ENCODE results near the gene MYBPHL. TPM values are rescaled to one million over a fixed set of nuclear protein-coding genes. Genes with fewer than 3 reads are reported as not detected.
"Not testable (repeated sequence)": the region's sequence is repeated elsewhere in the genome, so short reads cannot be mapped to it uniquely, and the experiment has no call there.

The MYBPHL gene
- total and polyA plus RNA-seq, 2 experiments from 2014 or later = not detected

- not testable (repeated sequence) for H3K36me3 Mint-ChIP-seq (ENCODE audit: low read depth); H3F3A ChIP-seq (replicated peaks; ENCODE audit: low read depth); H3K4me3 Mint-ChIP-seq; ATAC-seq; H3K4me2 ChIP-seq; DNase-seq (ENCODE audit: low spot score); H2AFZ ChIP-seq; H3K27ac Mint-ChIP-seq; H3K27ac ChIP-seq (ENCODE audit: low read depth); H3K36me3 ChIP-seq (ENCODE audit: insufficient read depth); H3K9me2 ChIP-seq (ENCODE audit: insufficient read depth); H3K9me3 Mint-ChIP-seq; H3K27me3 ChIP-seq (ENCODE audit: insufficient read depth); H4K20me1 ChIP-seq (replicated peaks; ENCODE audit: insufficient read depth); H3K4me3 ChIP-seq
- peaks cover 12% of the 10 kb centered on the region for H3K79me2 ChIP-seq (replicated peaks; ENCODE audit: insufficient read depth)
- H3K4me1 ChIP-seq (ENCODE audit: insufficient read depth) = peaks cover 25% of the 10 kb centered on the region
- Mint-ChIP-seq H3K27me3 (ENCODE audit: insufficient read depth, low read depth, poor library complexity) (peaks cover 17% of the 10 kb centered on the region), H3K4me1 (peaks cover 23% of the 10 kb centered on the region)
Measured at GRCh38 chr1:109286762-109287161, 20.0 kb downstream of the MYBPHL start.

DNA sequence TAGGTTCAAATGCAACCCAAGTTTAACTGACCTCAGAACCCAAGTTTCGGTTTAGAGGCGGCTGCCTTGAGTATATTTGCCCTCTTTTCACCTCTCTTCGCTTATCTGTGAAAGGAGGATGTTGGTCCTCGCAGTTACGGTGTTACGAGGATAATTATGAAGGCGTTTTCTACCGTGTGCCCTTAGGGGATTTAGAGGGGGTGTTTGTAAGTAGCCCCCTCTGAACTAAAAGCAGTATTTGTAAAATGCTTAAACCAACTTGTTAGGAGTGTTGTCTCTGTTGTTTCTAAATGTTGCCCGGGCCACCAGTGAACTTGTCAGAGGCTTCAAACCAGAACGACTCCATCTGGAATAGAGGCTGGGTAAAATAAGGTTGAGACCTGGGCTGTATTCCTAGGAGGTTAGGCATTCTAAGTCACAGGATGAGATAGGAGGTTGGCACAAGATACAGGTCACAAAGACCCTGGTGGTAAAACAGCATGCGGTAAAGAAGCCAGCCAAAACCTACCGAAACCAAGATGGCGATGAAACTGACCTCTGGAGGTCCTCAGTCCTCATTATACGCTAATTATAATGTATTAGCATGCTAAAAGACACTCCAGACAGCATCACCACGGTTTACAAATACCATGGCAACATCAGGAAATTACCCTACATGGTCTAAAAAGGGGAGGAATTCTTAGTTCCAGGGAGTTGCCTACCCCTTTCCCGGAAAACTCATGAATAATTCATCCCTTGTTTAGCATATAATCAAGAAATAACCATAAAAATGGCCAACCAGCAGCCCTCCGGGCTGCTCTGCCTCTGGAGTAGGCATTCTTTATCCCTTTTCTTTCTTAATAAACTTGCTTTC, 22.8 kb downstream of the MYBPHL start:
- Histone ChIP-seq H3K36me3 (ENCODE audit: insufficient read depth) (peaks cover 12% of the 10 kb centered on the region; the same call in 1 of the 2 replicates), H3K27me3 (ENCODE audit: insufficient read depth) (no peaks in the 10 kb centered on the region), H4K20me1 (replicated peaks; ENCODE audit: insufficient read depth) (peaks cover 15% of the 10 kb centered on the region), H3K9me2 (ENCODE audit: insufficient read depth) (no peaks in the 10 kb centered on the region), H3K27ac (ENCODE audit: low read depth) (peak overlapping the region; percentile 99), H3K4me1 (ENCODE audit: insufficient read depth) (peaks cover 29% of the 10 kb centered on the region), H3F3A (replicated peaks; ENCODE audit: low read depth) (peaks cover 12% of the 10 kb centered on the region), H3K4me2 (peak overlapping the region; percentile 99), H2AFZ (peak overlapping the region; percentile 77; the same call in 1 of the 2 replicates), H3K4me3 (peak overlapping the region; percentile 98), H3K79me2 (replicated peaks; ENCODE audit: insufficient read depth) (peaks cover 26% of the 10 kb centered on the region)
- peaks cover 32% of the 10 kb centered on the region for H3K4me1 Mint-ChIP-seq
- DNase-seq (ENCODE audit: low spot score) (peak; percentile 83), ATAC-seq (peak; percentile 6)
- peaks cover 19% of the 10 kb centered on the region for H3K27me3 Mint-ChIP-seq (ENCODE audit: insufficient read depth, low read depth, poor library complexity)
- no peaks in the 10 kb centered on the region for H3K9me3 Mint-ChIP-seq
- H3K36me3 Mint-ChIP-seq (ENCODE audit: low read depth) = peaks cover 24% of the 10 kb centered on the region
- peak overlapping the region; percentile 96 for H3K27ac Mint-ChIP-seq
- TF ChIP-seq ZNF331 (CRISPR knock-in tag; IDR thresholded peaks at IDR 0.05; ENCODE audit: low read depth) (no peak), CREB1 (CRISPR knock-in tag; IDR thresholded peaks at IDR 0.05; ENCODE audit: low read depth) (no peak), ZNF114 (CRISPR knock-in tag; IDR thresholded peaks at IDR 0.05) (no peak)
- TF ChIP-seq, protein P1, sequence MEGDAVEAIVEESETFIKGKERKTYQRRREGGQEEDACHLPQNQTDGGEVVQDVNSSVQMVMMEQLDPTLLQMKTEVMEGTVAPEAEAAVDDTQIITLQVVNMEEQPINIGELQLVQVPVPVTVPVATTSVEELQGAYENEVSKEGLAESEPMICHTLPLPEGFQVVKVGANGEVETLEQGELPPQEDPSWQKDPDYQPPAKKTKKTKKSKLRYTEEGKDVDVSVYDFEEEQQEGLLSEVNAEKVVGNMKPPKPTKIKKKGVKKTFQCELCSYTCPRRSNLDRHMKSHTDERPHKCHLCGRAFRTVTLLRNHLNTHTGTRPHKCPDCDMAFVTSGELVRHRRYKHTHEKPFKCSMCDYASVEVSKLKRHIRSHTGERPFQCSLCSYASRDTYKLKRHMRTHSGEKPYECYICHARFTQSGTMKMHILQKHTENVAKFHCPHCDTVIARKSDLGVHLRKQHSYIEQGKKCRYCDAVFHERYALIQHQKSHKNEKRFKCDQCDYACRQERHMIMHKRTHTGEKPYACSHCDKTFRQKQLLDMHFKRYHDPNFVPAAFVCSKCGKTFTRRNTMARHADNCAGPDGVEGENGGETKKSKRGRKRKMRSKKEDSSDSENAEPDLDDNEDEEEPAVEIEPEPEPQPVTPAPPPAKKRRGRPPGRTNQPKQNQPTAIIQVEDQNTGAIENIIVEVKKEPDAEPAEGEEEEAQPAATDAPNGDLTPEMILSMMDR (conservative IDR thresholded peaks at IDR 0.05; ENCODE audit: low read depth in 2 of 2) = no peak
- peak overlapping the region; percentile 99 for H3K4me3 Mint-ChIP-seq

DNA sequence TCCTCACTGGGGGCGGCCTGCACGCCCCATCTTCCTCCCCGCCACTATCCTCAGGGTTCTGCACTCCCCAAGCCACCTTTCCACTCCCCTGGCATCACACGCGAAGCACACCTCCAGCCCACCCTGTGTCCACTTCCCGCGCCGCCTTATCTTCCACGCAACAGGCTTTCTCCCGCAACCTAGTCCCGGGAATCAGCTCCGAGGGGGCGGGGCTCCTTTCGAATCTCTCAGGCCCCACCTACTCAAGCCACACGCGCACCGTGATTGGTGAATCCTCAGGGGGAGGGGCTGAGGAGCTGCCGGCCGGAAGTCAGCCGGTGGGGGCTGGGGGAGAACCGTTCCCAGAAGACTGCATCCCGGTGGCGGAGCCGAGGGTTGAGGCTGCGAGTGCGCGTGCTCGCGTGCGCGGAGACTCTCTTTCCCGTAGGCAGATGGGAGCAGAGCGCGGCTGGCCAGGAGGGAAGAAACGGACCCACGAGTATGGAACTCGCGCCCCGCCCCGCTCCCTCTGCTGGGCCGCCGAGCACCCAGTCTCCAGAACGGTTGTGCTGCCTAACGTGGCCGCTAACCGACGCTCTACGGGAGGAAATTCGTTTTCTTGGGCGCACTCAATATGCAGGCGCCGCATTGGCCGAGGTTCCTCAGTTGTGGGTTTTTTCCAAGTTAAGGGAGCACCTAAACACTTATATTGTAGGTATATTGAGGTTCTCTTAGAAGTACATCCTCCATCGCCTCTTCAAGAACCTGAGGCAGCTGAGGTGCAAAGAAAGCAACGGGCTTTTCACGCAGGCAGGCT, 23.7 kb downstream of the MYBPHL start, which contains the start of gene PSRC1:
Gene PSRC1 (minus strand): TSS at position 194 of the 796 bp plus-strand sequence.
- Mint-ChIP-seq H3K4me1 (peaks cover 32% of the 10 kb centered on the region), H3K4me3 (peak within 1 kb of the TSS; percentile 99), H3K27ac (peak within 1 kb of the TSS; percentile 96), H3K36me3 (ENCODE audit: low read depth) (peaks cover 32% of the 10 kb centered on the region), H3K9me3 (no peaks in the 10 kb centered on the region), H3K27me3 (ENCODE audit: insufficient read depth, low read depth, poor library complexity) (peaks cover 16% of the 10 kb centered on the region)
- peaks cover 12% of the 10 kb centered on the region; the same call in 1 of the 2 replicates for H3K36me3 ChIP-seq (ENCODE audit: insufficient read depth)
- H3K4me1 ChIP-seq (ENCODE audit: insufficient read depth) = peaks cover 29% of the 10 kb centered on the region
- H4K20me1 ChIP-seq (replicated peaks; ENCODE audit: insufficient read depth) = peaks cover 15% of the 10 kb centered on the region
- H3K79me2 ChIP-seq (replicated peaks; ENCODE audit: insufficient read depth) = peaks cover 26% of the 10 kb centered on the region
- H2AFZ ChIP-seq = peak within 1 kb of the TSS; percentile 95
- H3K9me2 ChIP-seq (ENCODE audit: insufficient read depth) = no peaks in the 10 kb centered on the region
- peak within 1 kb of the TSS; percentile 99 for H3K27ac ChIP-seq (ENCODE audit: low read depth)
- H3K27me3 ChIP-seq (ENCODE audit: insufficient read depth) = no peaks in the 10 kb centered on the region
- H3F3A ChIP-seq (replicated peaks; ENCODE audit: low read depth) = peaks cover 18% of the 10 kb centered on the region
- H3K4me2 ChIP-seq = peak within 1 kb of the TSS; percentile 99
- peak; percentile 99 for DNase-seq (ENCODE audit: low spot score)
- peak within 1 kb of the TSS; percentile 98 for H3K4me3 ChIP-seq
- ATAC-seq = peak; percentile 92
- TF ChIP-seq ZNF114 (CRISPR knock-in tag; IDR thresholded peaks at IDR 0.05) (no peak), JUNB (IDR thresholded peaks at IDR 0.05; ENCODE audit: unreplicated experiment) (no peak), NANOG (IDR thresholded peaks at IDR 0.05; ENCODE audit: borderline replicate concordance) (no peak), STAT1 (IDR thresholded peaks at IDR 0.05; ENCODE audit: unreplicated experiment) (no peak), REST (IDR thresholded peaks at IDR 0.05; ENCODE audit: unreplicated experiment) (no peak), EZH2 (IDR thresholded peaks at IDR 0.05; ENCODE audit: low read depth, unreplicated experiment) (no peak), ZNF331 (CRISPR knock-in tag; IDR thresholded peaks at IDR 0.05; ENCODE audit: low read depth) (no peak), CREB1 (CRISPR knock-in tag; IDR thresholded peaks at IDR 0.05; ENCODE audit: low read depth) (no peak)
- TF ChIP-seq, protein P2, sequence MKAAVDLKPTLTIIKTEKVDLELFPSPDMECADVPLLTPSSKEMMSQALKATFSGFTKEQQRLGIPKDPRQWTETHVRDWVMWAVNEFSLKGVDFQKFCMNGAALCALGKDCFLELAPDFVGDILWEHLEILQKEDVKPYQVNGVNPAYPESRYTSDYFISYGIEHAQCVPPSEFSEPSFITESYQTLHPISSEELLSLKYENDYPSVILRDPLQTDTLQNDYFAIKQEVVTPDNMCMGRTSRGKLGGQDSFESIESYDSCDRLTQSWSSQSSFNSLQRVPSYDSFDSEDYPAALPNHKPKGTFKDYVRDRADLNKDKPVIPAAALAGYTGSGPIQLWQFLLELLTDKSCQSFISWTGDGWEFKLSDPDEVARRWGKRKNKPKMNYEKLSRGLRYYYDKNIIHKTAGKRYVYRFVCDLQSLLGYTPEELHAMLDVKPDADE (IDR thresholded peaks at IDR 0.05) = peak; percentile 69; the same call in 1 of the 2 replicates

All from GM23338 (cell line).